ENCODE measurements around the gene ITGA5.

DNA sequence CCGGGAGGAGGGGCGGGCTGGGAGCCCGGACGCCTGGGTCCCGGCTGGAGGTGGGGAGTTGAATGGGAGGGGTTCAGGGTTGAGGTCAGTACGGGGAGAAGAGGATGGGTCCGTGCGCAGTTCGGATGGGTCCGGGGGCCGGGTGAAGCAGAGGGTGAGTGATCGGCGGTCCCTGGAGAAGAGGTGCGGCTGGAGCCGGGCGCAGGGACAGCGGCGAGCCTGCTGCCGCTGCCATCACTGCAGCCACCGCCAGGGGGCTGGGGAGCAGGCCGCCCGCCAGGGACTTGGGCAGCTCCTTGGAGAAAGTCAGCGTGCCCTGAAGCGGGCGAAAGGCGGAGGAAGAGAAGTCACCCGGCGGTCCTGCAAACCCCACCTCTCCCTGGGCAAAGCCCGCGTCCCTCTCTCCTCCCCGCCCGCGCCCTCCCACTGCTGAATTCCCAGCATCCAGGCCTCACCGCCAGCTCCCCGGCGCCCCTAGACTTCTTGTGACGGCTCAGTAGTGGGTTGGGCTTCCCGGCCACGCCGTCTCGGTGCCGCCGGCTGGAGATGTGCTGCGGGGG is 48.8 kb downstream of the ITGA5 start:
- TF ChIP-seq, protein P1, sequence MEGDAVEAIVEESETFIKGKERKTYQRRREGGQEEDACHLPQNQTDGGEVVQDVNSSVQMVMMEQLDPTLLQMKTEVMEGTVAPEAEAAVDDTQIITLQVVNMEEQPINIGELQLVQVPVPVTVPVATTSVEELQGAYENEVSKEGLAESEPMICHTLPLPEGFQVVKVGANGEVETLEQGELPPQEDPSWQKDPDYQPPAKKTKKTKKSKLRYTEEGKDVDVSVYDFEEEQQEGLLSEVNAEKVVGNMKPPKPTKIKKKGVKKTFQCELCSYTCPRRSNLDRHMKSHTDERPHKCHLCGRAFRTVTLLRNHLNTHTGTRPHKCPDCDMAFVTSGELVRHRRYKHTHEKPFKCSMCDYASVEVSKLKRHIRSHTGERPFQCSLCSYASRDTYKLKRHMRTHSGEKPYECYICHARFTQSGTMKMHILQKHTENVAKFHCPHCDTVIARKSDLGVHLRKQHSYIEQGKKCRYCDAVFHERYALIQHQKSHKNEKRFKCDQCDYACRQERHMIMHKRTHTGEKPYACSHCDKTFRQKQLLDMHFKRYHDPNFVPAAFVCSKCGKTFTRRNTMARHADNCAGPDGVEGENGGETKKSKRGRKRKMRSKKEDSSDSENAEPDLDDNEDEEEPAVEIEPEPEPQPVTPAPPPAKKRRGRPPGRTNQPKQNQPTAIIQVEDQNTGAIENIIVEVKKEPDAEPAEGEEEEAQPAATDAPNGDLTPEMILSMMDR (IDR thresholded peaks at IDR 0.05): peak; percentile 30 to 93 (median 91)
- peak in 1 of 2 donors; percentile 22 for TF ChIP-seq POLR2A (IDR thresholded peaks at IDR 0.05)
